Ascending aorta (tissue), 2 donors: ENCODE results near the gene DGKG. TPM values are rescaled to one million over a fixed set of nuclear protein-coding genes. Genes with fewer than 3 reads are reported as not detected.

ENCODE experiments used
- DNase-seq, 2 donors: peaks; one replicate each; pipeline ENCODE4 v3.0.0-alpha.2; 2019; ENCODE audit warnings: low spot score in 2 of 2
- H3K27ac ChIP-seq, 2 donors: fragments of 200-600 bp; sonication (generic); one replicate each; pipeline ENCODE4 v1.5.1; 2016 to 2017; ENCODE audit warnings: mild to moderate bottlenecking in 1 of 2
- H3K27me3 ChIP-seq: fragments of 200-600 bp; sonication (generic); one replicate; pipeline ENCODE4 v1.5.1; 2017
- H3K36me3 ChIP-seq, 2 donors: fragments of 200-600 bp; sonication (generic); one replicate each; pipeline ENCODE4 v1.5.1; 2016
- H3K4me1 ChIP-seq, 2 donors: fragments of 200-600 bp; sonication (generic); one replicate each; pipeline ENCODE4 v1.5.1; 2016 to 2017; ENCODE audit warnings: mild to moderate bottlenecking in 1 of 2
- H3K4me3 ChIP-seq, 2 donors: fragments of 200-600 bp; sonication (generic); one replicate each; pipeline ENCODE4 v1.5.1; 2016 to 2017; ENCODE audit warnings: mild to moderate bottlenecking in 1 of 2
- H3K9me3 ChIP-seq, 2 donors: fragments of 200-600 bp; sonication (generic); one replicate each; pipeline ENCODE4 v1.5.1; 2016
- intact Hi-C: fragments of 100-400 bp; cut with DNase I; formaldehyde crosslinking; loops from one replicate; pipeline ENCODE4 v1.15.1; 2023
- total RNA-seq: library from RNA; depleted of rRNA; stranded (reverse); fragments of >200 nt; gene quantifications from one replicate; pipeline ENCODE4 v1.1.0, GENCODE V29; 2016
- TF ChIP-seq, protein P1 (sequence below), 3 experiments: fragments of 200-600 bp in 2 of 3; fragments of 450-650 bp in 1 of 3; sonication (generic) in 2 of 3; IDR thresholded peaks; one replicate each; pipeline ENCODE4 v1.5.1; 2016 to 2019; ENCODE audit warnings: antibody characterized with exemption in 3 of 3, mild to moderate bottlenecking in 1 of 3, moderate library complexity in 1 of 3

DGKG gene
- total RNA-seq, 1 donor from 2014 or later, result 11.1 TPM

DNA sequence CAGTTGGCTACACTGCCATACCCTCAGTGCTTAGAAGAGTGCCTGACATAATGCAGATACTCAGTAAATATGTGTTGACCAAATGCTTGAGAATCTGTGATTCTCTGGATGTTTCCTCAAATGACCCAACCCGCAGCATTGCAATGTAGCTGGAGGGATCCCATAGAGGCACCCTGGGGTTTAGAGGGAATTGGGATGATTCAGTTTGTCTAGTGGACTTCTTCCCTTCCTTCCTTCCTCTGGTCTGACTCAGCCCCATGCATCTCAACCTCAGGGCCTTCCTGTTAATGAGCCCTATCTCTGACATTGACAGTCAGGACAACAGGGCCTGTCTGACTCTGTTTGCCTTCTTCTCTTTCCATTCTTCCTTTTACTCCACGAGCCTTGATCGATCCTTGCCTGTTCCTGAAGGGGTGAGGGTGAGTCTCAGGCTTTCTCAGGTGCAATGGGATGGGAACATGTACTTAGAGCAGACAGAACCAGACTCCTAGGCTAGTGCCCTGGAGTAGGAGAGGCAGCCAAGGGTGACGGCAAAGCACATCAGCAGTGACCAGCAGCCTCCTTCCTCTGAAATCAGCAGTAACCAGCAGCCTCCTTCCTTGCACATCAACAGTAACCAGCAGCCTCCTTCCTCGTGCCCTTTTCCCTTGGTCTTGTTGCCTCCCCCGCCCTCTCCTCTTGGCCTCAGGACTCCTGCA, 78.2 kb downstream of the DGKG start:
- intact Hi-C loops, result loop anchor here (5.0 kb wide), 1 partner anchor 129 kb away; no protein-coding TSS in a partner anchor
- Histone ChIP-seq H3K9me3 (no peaks in the 10 kb centered on the region), H3K4me3 (no peak overlapping the region), H3K36me3 (no peaks in the 10 kb centered on the region), H3K27me3 (no peaks in the 10 kb centered on the region), H3K27ac (no peak overlapping the region), H3K4me1 (peaks cover 5 to 14% of the 10 kb centered on the region in 2 donors)
- DNase-seq, result no peak
- TF ChIP-seq, protein P1, sequence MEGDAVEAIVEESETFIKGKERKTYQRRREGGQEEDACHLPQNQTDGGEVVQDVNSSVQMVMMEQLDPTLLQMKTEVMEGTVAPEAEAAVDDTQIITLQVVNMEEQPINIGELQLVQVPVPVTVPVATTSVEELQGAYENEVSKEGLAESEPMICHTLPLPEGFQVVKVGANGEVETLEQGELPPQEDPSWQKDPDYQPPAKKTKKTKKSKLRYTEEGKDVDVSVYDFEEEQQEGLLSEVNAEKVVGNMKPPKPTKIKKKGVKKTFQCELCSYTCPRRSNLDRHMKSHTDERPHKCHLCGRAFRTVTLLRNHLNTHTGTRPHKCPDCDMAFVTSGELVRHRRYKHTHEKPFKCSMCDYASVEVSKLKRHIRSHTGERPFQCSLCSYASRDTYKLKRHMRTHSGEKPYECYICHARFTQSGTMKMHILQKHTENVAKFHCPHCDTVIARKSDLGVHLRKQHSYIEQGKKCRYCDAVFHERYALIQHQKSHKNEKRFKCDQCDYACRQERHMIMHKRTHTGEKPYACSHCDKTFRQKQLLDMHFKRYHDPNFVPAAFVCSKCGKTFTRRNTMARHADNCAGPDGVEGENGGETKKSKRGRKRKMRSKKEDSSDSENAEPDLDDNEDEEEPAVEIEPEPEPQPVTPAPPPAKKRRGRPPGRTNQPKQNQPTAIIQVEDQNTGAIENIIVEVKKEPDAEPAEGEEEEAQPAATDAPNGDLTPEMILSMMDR (IDR thresholded peaks at IDR 0.05), result no peak

DNA sequence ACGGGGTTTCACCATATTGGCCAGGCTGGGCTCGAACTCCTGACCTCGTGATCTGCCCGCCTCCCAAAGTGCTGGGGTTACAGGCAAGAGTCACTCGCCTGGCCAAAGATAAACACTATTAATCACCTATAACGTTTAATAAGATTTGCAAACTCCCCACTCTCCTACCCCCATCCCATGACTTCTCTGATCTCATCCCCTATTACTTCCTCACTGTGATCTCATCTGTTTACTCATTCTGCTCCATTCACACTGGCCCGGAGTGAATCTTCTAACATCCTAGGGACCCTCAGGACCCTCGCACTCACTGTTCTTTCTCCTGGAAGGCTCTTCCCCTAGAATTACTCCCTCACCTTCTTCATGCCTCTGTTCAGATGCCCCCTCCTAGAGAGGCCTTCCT, 78.9 kb downstream of the DGKG start:
- intact Hi-C loops, result loop anchor here (5.0 kb wide), 1 partner anchor 129 kb away; no protein-coding TSS in a partner anchor
- TF ChIP-seq, protein P1 (IDR thresholded peaks at IDR 0.05), result no peak
- no peak overlapping the region for H3K4me3 ChIP-seq
- no peaks in the 10 kb centered on the region for H3K27me3 ChIP-seq
- no peak overlapping the region for H3K27ac ChIP-seq
- peaks cover 0 to 7% of the 10 kb centered on the region in 2 donors for H3K4me1 ChIP-seq
- DNase-seq, result no peak
- H3K9me3 ChIP-seq, result no peaks in the 10 kb centered on the region
- H3K36me3 ChIP-seq, result no peaks in the 10 kb centered on the region

DNA sequence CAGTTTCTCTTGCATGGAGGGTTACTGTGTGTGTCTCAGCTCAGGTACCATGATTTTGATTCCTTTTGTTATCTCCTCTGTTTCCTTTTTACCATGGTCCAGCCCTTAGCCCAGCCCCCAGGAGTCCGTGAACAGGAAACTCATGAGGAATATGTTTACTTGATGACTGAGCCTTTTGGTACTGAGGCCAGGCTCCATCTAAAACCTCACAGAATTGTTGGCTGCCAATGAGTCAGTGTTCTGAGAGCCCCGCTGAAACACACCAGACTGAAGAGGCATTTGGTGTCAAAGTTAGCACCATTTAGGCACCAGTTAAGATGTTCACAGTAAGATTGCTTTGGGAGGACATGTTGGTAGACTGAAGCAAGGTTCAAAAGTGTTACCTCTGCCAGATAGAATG, 80.9 kb downstream of the DGKG start:
- no peaks in the 10 kb centered on the region for H3K27me3 ChIP-seq
- TF ChIP-seq, protein P1 (IDR thresholded peaks at IDR 0.05), result no peak
- H3K4me3 ChIP-seq, result no peak overlapping the region
- H3K36me3 ChIP-seq, result no peaks in the 10 kb centered on the region
- H3K4me1 ChIP-seq, result peaks cover 0 to 4% of the 10 kb centered on the region in 2 donors
- H3K9me3 ChIP-seq, result no peaks in the 10 kb centered on the region
- DNase-seq, result peak in 1 of 2 donors; percentile 75
- intact Hi-C loops, result loop anchor here (2.0 to 5.0 kb wide), 2 partner anchors 82 to 131 kb away; partner anchors contain the start of gene DGKG
- H3K27ac ChIP-seq, result peak overlapping the region; percentile 58 to 77

DNA sequence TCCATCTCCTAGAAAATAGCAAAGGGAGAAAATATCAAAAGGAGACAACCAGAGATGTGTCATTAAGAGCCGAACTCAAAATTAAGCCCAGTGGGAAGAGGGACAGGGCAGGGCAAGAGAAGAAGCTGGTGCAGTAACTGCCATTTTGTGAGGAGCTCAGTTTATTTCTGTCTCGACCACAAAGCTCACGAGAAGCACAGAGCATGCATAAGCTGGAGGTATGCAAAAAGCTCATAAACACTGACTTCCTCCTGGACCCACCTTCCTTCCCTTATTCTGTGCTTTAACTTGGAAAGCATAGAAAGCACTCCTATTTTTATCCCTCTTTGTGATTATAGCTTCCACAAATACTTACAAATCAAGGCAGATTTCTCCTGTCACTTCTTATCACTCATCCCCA, 81.3 kb downstream of the DGKG start:
- TF ChIP-seq, protein P1 (IDR thresholded peaks at IDR 0.05), result no peak
- H3K36me3 ChIP-seq, result no peaks in the 10 kb centered on the region
- no peaks in the 10 kb centered on the region for H3K9me3 ChIP-seq
- peak overlapping the region; percentile 58 to 77 for H3K27ac ChIP-seq
- DNase-seq, result peak in 1 of 2 donors; percentile 28
- H3K4me1 ChIP-seq, result peaks cover 0 to 4% of the 10 kb centered on the region in 2 donors
- H3K4me3 ChIP-seq, result no peak overlapping the region
- H3K27me3 ChIP-seq, result no peaks in the 10 kb centered on the region
- intact Hi-C loops, result loop anchor here (2.0 to 5.0 kb wide), 2 partner anchors 82 to 132 kb away; partner anchors contain the start of gene DGKG

DNA sequence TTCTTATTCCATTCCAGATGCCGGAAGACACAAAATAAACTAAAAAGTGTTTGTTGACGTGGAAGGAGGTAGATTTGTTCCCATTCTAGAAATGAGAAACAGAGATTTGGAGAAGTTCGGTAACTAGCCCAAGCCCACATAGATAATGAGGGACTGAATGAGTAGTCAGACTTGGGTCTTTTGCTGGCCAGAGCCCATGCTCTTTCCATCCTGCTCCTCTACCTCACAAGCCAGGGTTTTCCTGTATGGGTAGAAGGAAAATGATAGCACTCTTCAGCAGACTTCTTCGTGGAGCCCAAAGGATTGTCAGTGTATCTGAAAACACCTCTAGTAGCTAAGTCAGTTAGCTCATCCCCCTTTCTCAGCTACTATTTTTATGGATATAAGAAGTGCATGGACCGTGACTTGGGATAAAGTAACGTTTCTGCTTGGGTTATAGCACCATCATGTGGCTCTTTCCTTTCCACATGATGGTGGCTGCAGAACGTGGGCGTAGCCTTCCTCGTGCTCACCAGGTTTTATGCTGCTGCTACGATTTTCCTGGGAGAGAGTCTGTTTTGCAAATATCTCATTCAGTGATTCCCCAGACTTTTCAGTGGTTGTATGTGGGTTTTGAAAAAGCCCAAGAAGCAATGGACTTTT, 84.6 kb downstream of the DGKG start:
- H3K9me3 ChIP-seq, result no peaks in the 10 kb centered on the region
- TF ChIP-seq, protein P1 (IDR thresholded peaks at IDR 0.05), result peak; percentile 16 to 42 (median 27)
- peaks cover 0 to 4% of the 10 kb centered on the region in 2 donors for H3K4me1 ChIP-seq
- H3K27ac ChIP-seq, result no peak overlapping the region
- peaks cover 0 to 6% of the 10 kb centered on the region in 2 donors for H3K36me3 ChIP-seq
- intact Hi-C loops, result no loop called here
- H3K27me3 ChIP-seq, result no peaks in the 10 kb centered on the region
- DNase-seq, result peak in 1 of 2 donors; percentile 0
- no peak overlapping the region for H3K4me3 ChIP-seq
